IPS DF 4.7 (cell line): ENCODE results near the gene MAST4.

ENCODE experiments used
- DNase-seq: peaks from one replicate; pipeline ENCODE4 v3.0.0-alpha.2; 2013; ENCODE audit warnings: low spot score; ENCODE audit errors: extremely low read depth

Gene MAST4

GRCh38 chr5:66871651-66872050 lies 275.5 kb downstream of the MAST4 start:
- no peak for DNase-seq

GRCh38 chr5:66872736-66873331 lies 276.6 kb downstream of the MAST4 start:
- DNase-seq = no peak

GRCh38 chr5:66874004-66874403 lies 277.8 kb downstream of the MAST4 start:
- DNase-seq = no peak

- no peak for DNase-seq
These were observed 279.1 kb downstream of the MAST4 start for GRCh38 chr5:66875315-66875714.

- no peak for DNase-seq
These were observed 280.1 kb downstream of the MAST4 start for GRCh38 chr5:66876266-66876807.

GRCh38 chr5:66877843-66878242 lies 281.6 kb downstream of the MAST4 start:
- no peak for DNase-seq

- DNase-seq = no peak
These were observed 284.2 kb downstream of the MAST4 start for GRCh38 chr5:66880401-66880800.

GRCh38 chr5:66881480-66882161 lies 285.4 kb downstream of the MAST4 start:
- no peak for DNase-seq

- DNase-seq = no peak
These were observed 286.5 kb downstream of the MAST4 start for GRCh38 chr5:66882606-66883227.

- no peak for DNase-seq
These were observed 288.5 kb downstream of the MAST4 start for GRCh38 chr5:66884564-66885243.

GRCh38 chr5:66886941-66887340 lies 290.7 kb downstream of the MAST4 start:
- no peak for DNase-seq

GRCh38 chr5:66888613-66889012 lies 292.4 kb downstream of the MAST4 start:
- DNase-seq = no peak

- DNase-seq = no peak
These were observed 292.9 kb downstream of the MAST4 start for GRCh38 chr5:66889056-66889455.

- DNase-seq = no peak
These were observed 293.3 kb downstream of the MAST4 start for GRCh38 chr5:66889524-66889923.

- DNase-seq = no peak
These were observed 295.2 kb downstream of the MAST4 start for GRCh38 chr5:66891184-66891925.

GRCh38 chr5:66892716-66893115 lies 296.5 kb downstream of the MAST4 start:
- no peak for DNase-seq

- no peak for DNase-seq
These were observed 298.5 kb downstream of the MAST4 start for GRCh38 chr5:66894480-66895240.

GRCh38 chr5:66896171-66896570 lies 300.0 kb downstream of the MAST4 start:
- DNase-seq = no peak

GRCh38 chr5:66897356-66897755 lies 301.2 kb downstream of the MAST4 start:
- no peak for DNase-seq

GRCh38 chr5:66898241-66898995 lies 302.2 kb downstream of the MAST4 start:
- no peak for DNase-seq
